Posterior vena cava (tissue), 2 donors: Measurements from ENCODE around the gene GABRR2. TPM values are rescaled to one million over a fixed set of nuclear protein-coding genes. Genes with fewer than 3 reads are reported as not detected.

Experiments used
- DNase-seq: peaks from one replicate; pipeline ENCODE4 v3.0.0-alpha.2; 2020; ENCODE audit warnings: low spot score
- intact Hi-C, 2 donors: fragments of 100-400 bp; cut with DNase I; formaldehyde crosslinking; loops; one replicate each; pipeline versions ENCODE4 v1.14.1 to v1.14.2; 2022 to 2023
- long read RNA-seq, 2 donors: library from polyadenylated mRNA; unstranded; transcript quantifications; one replicate each; pipeline ENCODE4 v2.0.0, GENCODE V29; 2020 to 2021
- total RNA-seq, 2 donors: library from RNA; stranded (reverse); fragmentation: NEBNext Ultra II Directional; extraction: Animal tissue kit (Norgen Biotek cat#: 25700); gene quantifications; one replicate each; pipeline ENCODE4 v1.2.1, GENCODE V29; 2021
- donor health status: DM: yes; HTN: yes; CAD: no.
- donor health status: DM: yes; HTN: yes; CAD: no.

GABRR2 gene
- total RNA-seq = 1 to 10 TPM in 1 of 2 donors, under 1 TPM in 1; 0.93 to 1.7 TPM
- long read RNA-seq, donor 1 = 0 reads
- long read RNA-seq, donor 2 = 0 reads

- intact Hi-C loops = no loop called here
- DNase-seq = no peak
These were observed at the start of gene GABRR2 for GRCh38 chr6:89315249-89315885. TSS of gene GABRR2 (minus strand) at chr6:89315299. CDS start at chr6:89315165, 134 bp downstream.

GRCh38 chr6:89364586-89364985 is 49.5 kb upstream of the GABRR2 start:
- intact Hi-C loops = no loop called here
- DNase-seq = no peak

GRCh38 chr6:89361171-89361570 is 46.1 kb upstream of the GABRR2 start:
- DNase-seq = no peak
- intact Hi-C loops = no loop called here

- DNase-seq = no peak
- intact Hi-C loops = no loop called here
These were observed 45.4 kb upstream of the GABRR2 start for GRCh38 chr6:89360415-89360999.

- intact Hi-C loops = no loop called here
- no peak for DNase-seq
These were observed 44.5 kb upstream of the GABRR2 start for GRCh38 chr6:89359561-89359960.

GRCh38 chr6:89357390-89357789 is 42.3 kb upstream of the GABRR2 start:
- intact Hi-C loops = no loop called here
- no peak for DNase-seq

- DNase-seq = no peak
- intact Hi-C loops = no loop called here
These were observed 41.6 kb upstream of the GABRR2 start for GRCh38 chr6:89356642-89357170.

GRCh38 chr6:89355511-89356194 is 40.6 kb upstream of the GABRR2 start:
- no peak for DNase-seq
- intact Hi-C loops = no loop called here

- no peak for DNase-seq
- intact Hi-C loops = no loop called here
These were observed 38.7 kb upstream of the GABRR2 start for GRCh38 chr6:89353702-89354392.

- intact Hi-C loops = no loop called here
- no peak for DNase-seq
These were observed 38.0 kb upstream of the GABRR2 start for GRCh38 chr6:89353118-89353556.

- DNase-seq = peak; percentile 98
- intact Hi-C loops = no loop called here
These were observed 37.4 kb upstream of the GABRR2 start, which contains the start of gene UBE2J1 for GRCh38 chr6:89352278-89353117. TSS of gene UBE2J1 (minus strand) at chr6:89352722. CDS start at chr6:89352569, 153 bp downstream.

- no peak for DNase-seq
- intact Hi-C loops = no loop called here
These were observed 36.7 kb upstream of the GABRR2 start for GRCh38 chr6:89351671-89352277.

- intact Hi-C loops = no loop called here
- DNase-seq = no peak
These were observed 35.3 kb upstream of the GABRR2 start for GRCh38 chr6:89350281-89350966.

- DNase-seq = no peak
- intact Hi-C loops = no loop called here
These were observed 33.3 kb upstream of the GABRR2 start for GRCh38 chr6:89348372-89348771.

GRCh38 chr6:89347825-89348224 is 32.7 kb upstream of the GABRR2 start:
- intact Hi-C loops = no loop called here
- DNase-seq = no peak

GRCh38 chr6:89346433-89346832 is 31.3 kb upstream of the GABRR2 start:
- intact Hi-C loops = no loop called here
- DNase-seq = no peak

GRCh38 chr6:89339565-89339964 is 24.5 kb upstream of the GABRR2 start:
- DNase-seq = no peak
- intact Hi-C loops = no loop called here

- no peak for DNase-seq
These were observed 20.1 kb upstream of the GABRR2 start for GRCh38 chr6:89335164-89335563.

More at GRCh38 chr6:89335164-89335563, 20.1 kb upstream of the GABRR2 start:
- intact Hi-C loops = no loop called here
